Stimulated activated CD4-positive, alpha-beta T cell treated with anti-CD3 and anti-CD28 coated beads, Interleukin-4, amount 100 ng/mL, for 48 hours (primary cell): ENCODE measurements around the gene PRPF40A.

Experiments
- DNase-seq, 2 donors: peaks; one replicate each; pipeline ENCODE4 v3.0.0-alpha.2; 2020; ENCODE audit warnings: low read depth in 2 of 2

Gene PRPF40A

DNA sequence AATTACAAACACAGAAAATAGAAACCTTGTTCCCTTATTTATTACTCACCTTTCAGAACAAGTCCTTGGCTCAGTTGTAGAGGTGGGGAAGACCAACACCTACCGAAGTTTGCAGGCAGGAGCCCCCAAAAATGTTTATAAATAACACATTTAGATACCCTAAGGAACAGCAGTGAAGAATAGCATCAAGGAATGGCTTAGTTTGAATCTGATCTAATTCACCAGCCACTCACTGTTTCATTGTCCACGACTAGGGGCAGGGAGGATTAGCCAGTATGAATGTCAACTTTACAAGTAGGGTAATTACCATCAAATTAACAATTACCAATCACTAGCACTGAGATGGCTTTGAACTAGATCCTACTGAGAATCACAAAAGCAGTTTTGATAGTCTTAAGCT is 65.4 kb downstream of the PRPF40A start:
- no peak for DNase-seq

DNA sequence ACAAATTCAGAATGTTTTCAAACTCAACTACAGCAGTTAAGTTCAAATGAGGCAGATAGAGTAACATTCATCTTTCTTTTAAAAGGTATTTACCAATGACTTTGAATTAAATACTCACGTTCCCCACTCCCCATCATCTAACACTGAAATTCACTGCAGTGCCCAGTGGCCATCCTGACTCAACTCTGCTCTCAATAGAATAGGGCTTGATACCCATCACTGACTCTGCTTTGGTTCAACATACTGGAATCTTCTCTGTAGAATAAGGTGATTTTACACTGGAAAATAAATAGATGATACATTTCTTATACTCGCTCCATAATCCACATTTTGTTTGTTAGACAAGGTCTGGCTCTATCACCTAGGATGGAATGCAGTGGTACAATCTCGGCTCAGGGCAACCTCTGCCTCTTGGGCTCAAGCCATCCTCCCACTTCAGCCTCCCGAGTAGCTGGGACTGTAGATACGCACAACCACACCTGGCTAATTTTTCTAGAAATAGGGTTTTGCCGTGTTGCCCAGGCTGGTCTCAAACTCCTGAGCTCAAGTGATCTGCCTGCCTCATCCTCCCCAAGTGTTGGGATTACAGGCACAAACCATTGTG is 66.4 kb downstream of the PRPF40A start:
- no peak for DNase-seq

DNA sequence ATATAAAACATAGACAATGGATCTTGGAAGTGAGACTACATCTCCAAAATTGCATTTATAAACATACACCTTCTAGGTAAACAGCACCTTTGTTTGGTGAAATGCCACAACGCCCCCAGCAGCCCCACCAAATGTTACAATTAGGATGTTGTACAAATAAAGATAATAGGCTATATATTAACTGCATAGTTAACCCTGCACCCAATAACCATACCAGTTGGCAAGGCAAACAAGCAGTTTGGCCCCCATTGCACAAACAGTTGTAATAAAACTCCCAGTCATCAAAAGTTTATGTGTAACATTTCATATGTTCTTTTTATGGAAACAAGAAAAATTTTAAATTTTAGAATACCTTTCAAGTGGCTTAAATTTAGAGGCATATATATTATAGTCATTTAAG is 67.3 kb downstream of the PRPF40A start:
- DNase-seq = no peak

DNA sequence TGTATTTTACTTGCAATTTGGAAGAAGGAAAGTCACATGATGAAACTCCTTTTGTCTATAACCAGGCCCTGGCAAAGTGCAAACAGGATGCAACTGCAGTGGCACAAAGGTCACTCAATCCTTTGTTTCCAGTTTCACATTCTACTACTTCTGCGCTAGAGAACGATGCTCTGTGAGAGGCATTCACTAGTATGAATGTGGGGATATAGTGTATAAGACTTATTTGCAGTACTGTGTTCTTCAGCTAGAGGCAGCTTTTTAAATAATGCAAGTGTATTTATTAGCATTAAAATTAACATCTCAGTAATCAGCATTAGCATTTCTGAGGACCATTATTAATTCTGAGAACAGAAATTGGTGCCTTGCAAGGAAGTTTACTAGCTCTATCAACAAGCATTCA is 68.9 kb downstream of the PRPF40A start:
- DNase-seq = no peak

DNA sequence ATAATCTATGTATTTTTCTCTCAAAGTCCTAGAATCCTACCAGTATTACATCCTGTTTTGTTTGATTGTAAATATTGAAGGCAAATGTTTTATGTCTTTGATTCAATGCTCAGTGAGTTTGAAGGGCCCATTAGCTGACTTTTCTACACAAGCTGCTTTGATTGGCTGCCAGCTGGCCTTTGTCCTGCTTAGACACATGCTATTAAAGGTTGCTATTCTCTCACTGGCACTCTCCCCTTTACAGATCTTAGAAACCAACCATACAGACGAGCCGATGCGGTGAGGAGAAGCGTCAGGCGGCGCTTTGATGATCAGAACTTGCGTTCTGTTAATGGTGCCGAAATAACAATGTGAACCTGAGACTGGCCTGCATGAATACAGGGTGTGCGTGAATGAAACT is 69.7 kb downstream of the PRPF40A start:
- DNase-seq = no peak

DNA sequence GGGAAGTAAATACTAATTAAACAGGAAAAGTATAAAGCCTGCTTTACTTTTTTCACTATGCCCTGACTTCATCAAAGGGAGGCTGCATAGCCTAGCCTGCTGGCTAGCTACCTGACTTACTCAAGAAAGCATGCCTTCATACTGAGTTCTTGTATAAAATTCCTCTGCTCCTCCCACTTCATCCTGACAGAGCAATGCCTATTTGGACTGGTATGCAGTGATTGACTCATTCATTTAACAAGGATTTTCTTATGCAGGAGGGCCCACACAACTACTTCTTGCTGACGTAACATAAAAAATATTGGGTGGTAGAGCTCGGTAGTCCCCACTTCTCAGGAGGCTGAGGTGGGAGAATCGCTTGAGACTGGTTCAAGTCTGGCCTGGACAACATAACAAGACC is 70.5 kb downstream of the PRPF40A start:
- DNase-seq = no peak

DNA sequence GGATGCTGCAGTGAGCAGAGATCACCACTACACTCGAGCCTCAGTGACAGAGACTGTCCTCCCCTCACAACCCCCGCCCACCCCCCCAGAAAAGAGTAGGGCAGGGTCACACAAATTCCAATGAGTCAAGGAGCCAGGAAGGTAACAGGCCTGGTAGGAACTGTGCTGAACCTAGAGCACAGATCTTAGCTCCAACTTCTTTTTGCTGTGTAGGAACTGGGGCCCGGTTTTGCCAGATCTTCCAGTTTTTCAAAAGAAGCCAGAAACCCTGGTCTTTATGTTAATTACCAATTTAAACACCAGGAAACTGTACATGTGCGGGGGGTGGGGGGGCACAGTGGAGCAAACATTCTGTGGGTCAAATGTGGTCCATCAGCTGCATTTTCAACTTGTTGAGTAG is 71.0 kb downstream of the PRPF40A start:
- no peak for DNase-seq

DNA sequence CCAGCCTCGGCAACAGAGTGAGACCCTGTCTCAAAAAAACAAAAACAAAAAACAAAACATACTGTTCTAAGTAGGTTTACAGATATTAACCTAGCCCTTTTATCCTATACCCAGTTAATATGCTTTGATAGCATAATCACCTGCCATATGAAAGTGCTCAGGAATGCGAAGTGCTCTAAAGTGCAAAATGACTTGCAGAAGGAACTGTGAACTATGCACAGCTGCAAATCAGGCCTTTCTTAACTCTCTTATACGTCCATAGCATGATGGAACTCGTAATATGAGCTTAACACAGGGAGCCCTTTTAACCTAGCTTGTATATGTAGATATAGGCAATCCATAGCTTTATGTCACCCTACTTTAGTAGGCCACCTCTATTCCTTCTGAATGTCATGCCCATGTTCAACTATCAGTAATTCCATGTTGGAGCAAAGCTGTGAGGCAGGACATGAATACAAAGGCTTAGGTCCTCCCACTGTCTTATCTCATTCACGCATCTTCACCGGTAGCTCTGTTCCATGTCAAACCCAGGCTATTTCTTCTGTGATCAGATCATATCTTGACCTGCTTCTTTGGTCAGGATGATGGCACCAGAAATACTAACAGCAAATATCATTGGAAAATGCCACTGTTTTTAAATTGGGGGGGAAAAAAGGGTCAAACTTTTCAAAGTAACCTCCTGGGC is 72.9 kb downstream of the PRPF40A start:
- DNase-seq = no peak

DNA sequence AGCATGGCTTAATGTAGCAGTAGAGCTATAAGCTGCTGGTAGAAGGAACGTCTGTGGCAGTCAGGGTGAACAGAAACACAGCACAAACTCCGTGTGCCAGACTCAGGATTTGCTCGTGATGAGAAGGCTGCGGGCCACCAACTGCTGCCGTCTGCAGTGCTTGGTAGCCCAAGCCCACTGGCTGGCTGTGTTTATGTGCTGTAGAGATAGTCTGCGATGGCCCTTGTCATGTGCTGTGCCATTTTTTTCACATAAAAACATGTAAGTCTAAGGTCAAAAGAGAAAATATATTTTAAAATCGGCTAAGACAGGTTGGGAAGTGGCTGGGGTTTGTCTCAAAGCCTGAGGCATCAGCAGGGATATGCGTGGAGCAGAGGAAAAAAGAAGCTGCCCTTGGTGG is 78.7 kb downstream of the PRPF40A start:
- no peak for DNase-seq

DNA sequence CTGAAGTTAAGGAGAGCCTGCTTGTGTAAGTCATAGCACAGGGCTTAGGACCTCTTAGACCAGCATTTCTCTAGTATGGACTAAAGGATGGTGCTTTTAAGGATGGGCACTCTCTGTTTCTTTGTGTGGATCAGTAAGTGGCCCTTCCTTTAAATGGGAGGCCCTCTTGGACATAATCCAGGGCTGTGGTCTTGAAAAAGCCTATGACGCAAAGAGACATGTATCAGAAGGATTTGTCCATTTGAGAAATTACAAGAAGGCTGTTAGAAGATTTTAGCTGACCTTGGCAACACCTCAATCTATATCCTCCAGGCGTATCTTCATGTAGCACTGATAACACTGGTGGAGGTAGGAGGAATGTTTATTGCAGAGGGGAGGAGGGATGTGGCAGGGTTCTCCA is 79.2 kb downstream of the PRPF40A start:
- DNase-seq = no peak

DNA sequence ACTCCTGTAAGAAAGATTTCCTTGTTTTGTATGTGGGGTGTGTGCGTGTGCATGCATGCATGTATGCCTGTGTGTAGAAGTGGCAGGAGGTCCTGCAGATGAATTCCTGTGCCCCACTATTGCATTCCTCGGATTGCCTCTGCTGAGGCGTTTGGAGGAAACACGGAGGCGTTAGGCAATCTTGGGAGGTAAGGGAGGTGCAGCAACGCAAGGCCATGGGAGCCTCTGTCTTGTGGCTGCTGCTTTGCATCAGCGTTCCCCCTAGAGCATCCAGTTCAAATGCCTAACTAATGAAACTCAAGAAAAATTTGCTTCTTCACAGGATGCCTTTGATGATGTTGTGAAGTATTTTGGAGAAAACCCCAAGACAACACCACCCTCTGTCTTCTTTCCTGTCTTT is 80.0 kb downstream of the PRPF40A start:
- no peak for DNase-seq

DNA sequence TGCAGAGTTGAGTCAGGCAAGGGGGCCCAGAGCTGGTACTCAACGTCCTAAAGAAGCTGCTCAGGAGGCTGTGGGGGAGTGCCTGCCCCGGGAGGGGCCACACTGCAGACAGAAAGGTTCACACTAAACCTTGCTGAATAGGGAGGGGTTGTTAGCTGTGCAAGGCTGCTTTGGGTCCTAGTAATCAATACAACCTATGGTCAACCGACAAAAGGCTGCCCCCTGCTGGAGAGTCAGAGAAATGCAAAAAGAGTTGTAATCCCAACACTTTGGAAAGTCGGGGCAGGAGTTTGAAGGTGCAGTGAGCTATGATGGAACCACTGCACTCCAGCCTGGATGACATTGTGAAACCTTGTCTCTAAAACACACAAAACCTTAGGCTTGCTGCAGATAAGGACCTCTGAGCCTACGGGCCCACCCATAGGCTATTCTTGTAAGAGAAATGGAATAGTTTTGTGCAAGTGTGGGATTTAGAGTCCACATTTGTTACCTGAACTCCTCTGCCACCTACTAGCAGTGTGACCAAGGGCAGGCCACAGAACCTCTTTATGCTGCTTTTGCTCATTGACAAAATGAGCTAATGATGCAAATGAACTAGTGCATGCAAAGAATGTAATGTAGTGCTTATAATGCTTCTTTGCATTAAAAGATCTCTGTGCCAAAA is 81.5 kb downstream of the PRPF40A start:
- DNase-seq = peak; percentile 57 to 63

DNA sequence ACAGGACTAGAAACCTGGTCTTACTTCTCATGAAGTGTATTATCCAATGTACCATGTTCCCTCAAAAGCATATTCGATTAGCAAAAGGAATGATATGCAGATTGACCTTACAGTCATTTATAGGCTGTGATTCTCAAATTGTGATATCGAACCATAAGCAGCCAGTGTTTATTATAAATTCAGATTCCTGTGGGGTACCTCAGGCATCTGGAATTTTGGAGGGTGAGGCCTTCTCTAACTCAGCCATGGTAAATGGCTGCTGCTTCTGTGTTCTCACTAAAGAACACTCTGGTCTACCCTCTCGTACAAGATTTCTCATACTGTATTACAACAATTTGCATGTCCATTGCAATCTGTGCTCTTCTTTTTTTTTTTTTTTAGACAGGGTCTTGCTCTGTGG is 84.5 kb downstream of the PRPF40A start:
- DNase-seq = no peak

DNA sequence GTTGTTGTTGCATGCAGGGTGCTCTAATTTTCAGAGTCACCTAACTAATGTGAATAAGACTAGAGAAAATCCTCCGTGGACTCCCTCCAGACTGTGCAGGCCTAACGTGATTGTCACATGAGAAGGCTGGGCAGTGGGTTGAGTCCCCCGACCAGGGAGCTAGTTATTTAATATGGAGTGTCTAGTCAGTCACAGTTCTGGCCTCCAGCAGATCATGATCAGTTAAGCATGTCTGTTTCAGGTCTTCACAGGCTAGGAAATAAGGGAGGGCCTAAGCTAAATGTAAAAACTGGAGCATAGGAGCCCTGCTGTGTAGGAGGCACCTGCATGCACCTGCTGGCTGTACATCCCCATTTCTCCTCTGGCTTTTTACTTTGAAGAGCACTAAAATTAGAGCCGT is 86.8 kb downstream of the PRPF40A start:
- DNase-seq = no peak

DNA sequence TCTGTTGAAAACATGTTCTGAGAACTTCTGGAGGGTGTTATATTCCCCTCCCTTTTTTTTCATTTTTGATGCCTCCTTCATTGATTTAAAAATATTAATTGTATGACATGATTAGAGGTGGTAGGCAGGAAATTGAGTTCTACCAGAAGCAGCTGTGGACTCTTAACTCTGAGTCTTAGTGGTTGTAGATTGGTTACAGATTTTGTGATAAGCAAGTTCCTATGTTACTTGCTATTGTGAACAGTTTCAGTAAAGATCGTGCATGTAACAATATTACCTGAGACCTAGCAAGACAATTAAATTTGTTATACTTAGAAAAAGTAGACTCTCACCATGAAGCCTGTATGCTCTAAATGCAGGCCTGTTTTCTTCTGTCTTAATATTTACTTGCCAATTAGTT is 88.1 kb downstream of the PRPF40A start:
- no peak for DNase-seq

DNA sequence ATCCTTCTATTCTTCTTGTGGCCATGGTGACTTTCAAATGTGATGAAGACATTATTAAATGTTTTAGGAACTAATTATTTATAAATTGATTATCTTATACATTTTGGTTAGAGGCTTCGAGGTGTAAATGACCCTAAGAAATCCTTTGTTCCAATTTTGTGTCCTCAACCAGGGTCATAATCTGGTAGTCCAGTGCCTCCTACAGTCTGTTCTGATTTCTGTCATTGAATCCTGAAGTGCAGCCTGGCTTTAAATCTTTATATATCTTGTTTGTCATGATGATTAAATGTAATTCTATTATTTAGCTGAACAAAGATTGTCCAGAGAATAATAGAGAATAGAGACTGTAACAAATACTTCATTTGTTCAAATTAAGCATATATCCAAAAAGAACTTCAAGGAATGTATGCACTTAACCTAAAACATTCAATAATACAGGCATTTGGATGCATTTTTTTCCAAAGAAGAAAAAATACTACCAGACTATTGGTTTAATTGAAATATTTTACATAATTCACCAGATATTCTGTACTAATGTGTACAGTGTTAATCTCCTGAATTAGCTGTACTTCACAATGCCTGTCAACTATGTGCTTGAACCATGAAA is 89.8 kb downstream of the PRPF40A start:
- DNase-seq = no peak

DNA sequence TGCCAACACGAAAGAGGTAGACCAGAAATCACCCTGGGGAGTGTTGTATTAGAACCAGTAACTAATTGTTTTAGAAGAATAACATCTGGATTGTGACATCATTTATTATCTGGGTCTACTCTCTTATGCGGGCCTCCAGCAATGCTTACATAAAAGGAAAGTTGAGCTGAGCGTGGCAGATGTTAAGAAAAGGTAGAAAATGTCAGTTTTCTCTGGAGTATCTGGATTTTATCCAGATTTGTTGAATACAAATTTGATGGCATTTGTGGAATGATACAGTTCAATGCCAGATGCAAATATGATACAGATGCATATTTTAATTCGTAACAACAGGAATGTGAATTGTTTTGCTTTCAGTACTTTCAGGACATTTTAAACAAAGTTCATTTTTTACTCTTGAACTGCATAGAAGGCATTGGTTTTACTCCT is 90.3 kb downstream of the PRPF40A start:
- DNase-seq = no peak

DNA sequence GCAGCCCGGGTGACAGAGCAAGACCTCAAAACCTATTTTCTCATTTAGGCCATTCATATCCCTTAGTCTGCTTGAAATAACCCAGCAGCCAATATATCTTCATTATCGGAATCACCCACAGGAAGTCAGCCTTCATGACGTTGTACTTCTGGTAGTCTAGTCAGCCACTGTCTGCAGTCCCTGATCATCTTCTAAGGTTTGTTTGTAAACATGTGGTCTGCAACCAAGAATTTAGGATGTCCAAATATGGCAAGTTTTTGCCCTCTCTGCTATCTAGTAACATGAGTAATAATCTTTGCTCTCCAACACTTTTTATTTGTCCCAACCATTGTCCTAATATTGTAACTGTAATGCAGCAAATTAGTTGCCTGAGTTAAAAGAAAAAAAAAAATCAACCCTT is 92.5 kb downstream of the PRPF40A start:
- DNase-seq = no peak

DNA sequence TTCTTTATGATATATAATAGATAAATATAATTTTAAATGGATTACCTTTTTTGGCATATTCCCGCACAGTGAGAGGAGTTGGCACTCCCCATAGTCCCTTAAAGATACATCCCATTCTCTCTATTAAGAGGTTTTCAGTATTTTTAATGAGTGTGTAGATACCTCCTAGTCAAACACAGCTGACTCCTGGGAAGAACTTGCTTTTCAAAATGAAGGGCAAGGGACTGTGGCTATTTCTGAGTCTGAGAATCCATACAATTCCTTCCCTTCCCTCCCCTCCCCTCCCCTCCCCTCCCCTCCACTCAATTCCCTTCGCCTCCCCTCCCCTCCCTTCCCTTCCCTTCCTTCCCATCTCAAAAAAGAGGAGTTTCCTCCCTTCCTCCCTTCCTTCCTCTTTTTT is 93.5 kb downstream of the PRPF40A start:
- DNase-seq = no peak

DNA sequence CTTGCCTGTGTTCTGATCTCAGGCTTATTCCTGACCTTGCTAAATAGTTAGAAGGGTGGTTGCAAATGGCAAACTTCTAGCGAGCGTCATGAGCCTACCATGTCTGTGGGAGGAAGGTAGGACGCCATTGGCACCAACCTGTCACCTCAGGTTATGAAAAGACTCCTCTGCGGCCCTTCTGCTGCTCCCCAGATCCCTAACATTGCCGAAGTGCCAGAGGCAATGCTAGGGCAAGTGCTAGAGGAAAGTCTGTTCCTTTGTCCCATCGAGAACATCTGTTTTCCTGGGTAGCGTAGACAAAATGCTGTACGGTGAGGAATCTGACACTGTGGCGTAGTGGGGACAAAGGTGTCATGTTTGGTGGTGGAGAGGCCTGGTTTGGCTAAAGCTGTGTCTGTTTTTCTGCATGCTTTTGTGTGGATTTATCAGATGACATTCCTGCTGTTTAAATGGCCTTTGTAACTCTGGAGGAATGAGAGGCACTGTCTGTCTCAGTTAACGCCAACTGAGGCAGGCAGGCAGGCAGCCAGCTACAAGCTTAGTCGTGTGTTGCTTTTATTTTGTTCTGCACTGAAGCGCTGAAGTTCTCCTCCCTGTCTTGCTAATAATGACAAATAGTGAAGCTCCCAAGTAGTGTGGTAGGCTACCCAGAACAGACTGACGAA is 94.1 kb downstream of the PRPF40A start:
- no peak for DNase-seq

DNA sequence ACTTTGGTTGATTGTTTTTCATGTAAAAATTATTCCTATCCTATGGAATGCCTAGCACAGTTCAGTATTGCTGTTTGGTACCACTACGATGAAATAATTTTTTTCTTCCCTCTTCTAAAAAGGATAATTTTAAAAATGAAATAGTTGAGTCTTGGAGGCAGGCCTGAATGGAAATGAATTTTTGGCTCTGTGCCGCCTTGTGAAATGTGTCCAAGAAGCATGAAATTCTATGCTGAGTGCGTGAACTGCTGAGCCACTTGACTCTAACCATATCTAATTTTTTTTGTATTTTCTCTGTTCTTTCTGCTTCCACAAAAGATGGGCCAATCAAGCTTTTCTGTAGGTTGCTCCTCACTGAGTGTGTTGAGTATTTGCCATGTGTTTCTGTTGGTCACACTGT is 95.0 kb downstream of the PRPF40A start:
- no peak for DNase-seq

DNA sequence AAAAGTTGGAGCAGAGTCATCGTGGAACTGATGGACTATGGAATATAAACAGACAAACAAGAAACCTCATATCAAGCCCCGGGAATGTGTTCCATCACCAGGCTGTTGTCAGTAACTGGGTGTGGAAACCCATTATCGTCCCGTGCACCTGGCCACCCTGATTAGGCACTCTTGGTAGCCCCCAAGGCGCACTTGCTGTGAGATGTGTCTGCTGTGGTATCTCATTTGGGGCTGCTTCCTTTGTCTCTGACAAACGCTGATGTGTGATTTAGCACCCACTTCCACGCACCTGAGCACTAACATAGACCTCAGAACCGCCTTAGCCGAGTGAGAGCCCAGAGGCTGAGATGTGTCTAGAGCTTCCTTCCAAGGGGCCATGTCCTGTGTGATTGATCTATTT is 96.3 kb downstream of the PRPF40A start:
- no peak for DNase-seq
